HL-60 (cell line): Measurements from ENCODE around the gene DOK6.

Experiments
- DNase-seq, 2 experiments: peaks; one replicate each; pipeline ENCODE4 v3.0.0-alpha.2; 2010 to 2020; ENCODE audit warnings: low read depth in 1 of 2, low spot score in 1 of 2
- H3K27ac ChIP-seq: fragments of 250-450 bp; sonication (Bioruptor Pico); replicated peaks from 2 replicates; pipeline ENCODE4 v1.5.1; 2020; ENCODE audit warnings: mild to moderate bottlenecking, moderate library complexity
- H3K27me3 ChIP-seq: fragments of 250-450 bp; sonication (Bioruptor Pico); 2 replicates; pipeline ENCODE4 v1.5.1; 2021; ENCODE audit warnings: mild to moderate bottlenecking, moderate library complexity; ENCODE audit not compliant: insufficient read depth, poor library complexity, severe bottlenecking
- H3K4me3 ChIP-seq: replicated peaks from 2 replicates; pipeline ENCODE4 v1.5.1; 2011; ENCODE audit warnings: mild to moderate bottlenecking, control low read depth, low read length; ENCODE audit not compliant: insufficient read depth
- CTCF ChIP-seq: IDR thresholded peaks from one replicate; pipeline ENCODE4 v1.5.1; 2011; ENCODE audit warnings: low read length, control low read depth, inconsistent platforms; ENCODE audit not compliant: insufficient read depth
- GABPA ChIP-seq: IDR thresholded peaks from 2 replicates; pipeline ENCODE4 v1.6.1; 2012; ENCODE audit warnings: low read depth
- POLR2AphosphoS5 ChIP-seq: IDR thresholded peaks from 2 replicates; pipeline ENCODE4 v1.6.1; 2012; ENCODE audit warnings: low read depth
- REST ChIP-seq: IDR thresholded peaks from 2 replicates; pipeline ENCODE4 v1.6.1; 2012; ENCODE audit warnings: low read depth; ENCODE audit not compliant: insufficient replicate concordance
- SPI1 ChIP-seq: IDR thresholded peaks from 2 replicates; pipeline ENCODE4 v1.6.1; 2012; ENCODE audit warnings: low read depth, mild to moderate bottlenecking, borderline replicate concordance

DOK6 gene

DNA sequence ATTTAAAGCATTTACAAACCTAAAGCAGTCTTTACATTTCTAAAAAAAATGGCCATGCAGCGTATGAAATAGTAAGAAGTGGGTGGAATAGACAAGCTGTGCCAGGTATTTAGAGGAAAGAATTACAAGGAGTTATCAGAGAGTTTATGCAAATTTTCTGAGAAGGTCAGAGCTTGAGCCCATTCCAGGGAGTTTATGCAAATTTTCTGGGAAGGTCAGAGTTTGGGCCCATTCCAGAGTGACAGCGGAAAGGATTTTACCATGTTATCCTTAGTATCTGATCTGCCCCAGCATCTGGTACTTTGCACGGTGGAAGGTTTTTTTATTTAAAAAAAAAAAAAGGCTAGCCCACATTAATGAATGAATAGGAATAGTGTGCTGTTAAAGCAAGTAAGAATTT lies 1.4 kb upstream of the DOK6 start:
- DNase-seq = no peak

DNA sequence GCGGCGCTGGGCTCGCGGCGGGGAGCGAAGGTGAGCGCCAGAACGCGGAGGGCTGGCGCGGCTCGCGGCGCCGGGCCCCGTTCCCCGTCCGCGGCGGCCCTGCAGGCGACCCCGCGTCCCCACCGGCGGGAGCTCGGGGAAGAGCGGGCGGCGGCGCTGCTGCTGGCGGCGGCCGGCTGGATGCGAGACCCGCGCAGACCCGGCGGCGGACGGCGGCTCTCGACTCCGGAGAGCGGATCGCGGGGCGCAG lies 213 bp downstream of the DOK6 start:
- TF ChIP-seq SPI1 = no peak
- H3K27me3 ChIP-seq = peaks cover 46% of the 10 kb centered on the region

More for the DNA sequence above, 1.4 kb upstream of the DOK6 start:
- Histone ChIP-seq H3K27me3 (peaks cover 46% of the 10 kb centered on the region), H3K4me3 (no peak overlapping the region), H3K27ac (no peak overlapping the region)
- TF ChIP-seq CTCF (no peak), REST (no peak), SPI1 (no peak), POLR2AphosphoS5 (no peak), GABPA (no peak)

GRCh38 chr18:69401226-69401971 lies 711 bp downstream of the DOK6 start:
- Histone ChIP-seq H3K27ac (no peak overlapping the region), H3K27me3 (peaks cover 46% of the 10 kb centered on the region), H3K4me3 (no peak overlapping the region)
- TF ChIP-seq SPI1 = no peak
- TF ChIP-seq POLR2AphosphoS5 = no peak
- no peak for TF ChIP-seq GABPA
- TF ChIP-seq REST = no peak
- TF ChIP-seq CTCF = no peak
- DNase-seq = no peak

More for the DNA sequence above, 213 bp downstream of the DOK6 start:
- no peak overlapping the region for H3K27ac ChIP-seq
- DNase-seq = no peak
- no peak overlapping the region for H3K4me3 ChIP-seq

- Histone ChIP-seq H3K27ac (no peak overlapping the region), H3K4me3 (no peak overlapping the region), H3K27me3 (peaks cover 46% of the 10 kb centered on the region)
- no peak for DNase-seq
- no peak for TF ChIP-seq GABPA
- no peak for TF ChIP-seq REST
- no peak for TF ChIP-seq CTCF
- no peak for TF ChIP-seq SPI1
- TF ChIP-seq POLR2AphosphoS5 = no peak
These were observed 1.4 kb downstream of the DOK6 start for GRCh38 chr18:69401972-69402532.
